Esophagus squamous epithelium (tissue), 4 donors: Measurements from ENCODE around the gene MTHFSD.

ENCODE experiments used
- CTCF ChIP-seq, 6 experiments: fragments of 450-650 bp in 4 of 6; fragments of 200-600 bp in 2 of 6; sonication (generic) in 2 of 6; IDR thresholded peaks; one replicate each; pipeline ENCODE4 v1.5.1; 2016 to 2019; ENCODE audit warnings: antibody characterized with exemption in 6 of 6, mild to moderate bottlenecking in 4 of 6, moderate library complexity in 4 of 6
- POLR2A ChIP-seq, 4 donors: fragments of 450-650 bp; IDR thresholded peaks; one replicate each; pipeline ENCODE4 v1.6.1; 2017; ENCODE audit warnings: antibody characterized with exemption in 4 of 4, mild to moderate bottlenecking in 4 of 4, moderate library complexity in 3 of 4

GRCh38 chr16:86597126-86597879, 42.3 kb upstream of the MTHFSD start:
- TF ChIP-seq CTCF (IDR thresholded peaks at IDR 0.05) (no peak), POLR2A (IDR thresholded peaks at IDR 0.05) (no peak)
